K562 (cell line): Measurements from ENCODE around the gene DPM1. TPM values are rescaled to one million over a fixed set of nuclear protein-coding genes. Genes with fewer than 3 reads are reported as not detected.

ENCODE experiments used
- ARID3A ChIP-seq: IDR thresholded peaks from 2 replicates; pipeline ENCODE4 v1.6.1; 2012; ENCODE audit warnings: low read depth, low read length, improper control_type of control experiment, borderline replicate concordance
- ASH1L ChIP-seq: fragments of 450-650 bp; IDR thresholded peaks from 2 replicates; pipeline ENCODE4 v1.6.1; 2018; ENCODE audit warnings: borderline replicate concordance, mild to moderate bottlenecking, low read depth; ENCODE audit not compliant: partially characterized antibody
- BRD9 ChIP-seq: fragments of 450-650 bp; IDR thresholded peaks from 2 replicates; pipeline ENCODE4 v1.6.1; 2018; ENCODE audit warnings: low read depth; ENCODE audit not compliant: partially characterized antibody
- GABPB2 ChIP-seq: fragments of 250-450 bp; sonication (Bioruptor Pico); conservative IDR thresholded peaks from 2 replicates; pipeline ENCODE4 v1.5.1; 2021; ENCODE audit warnings: mild to moderate bottlenecking
- GTF2F1 ChIP-seq: IDR thresholded peaks from 2 replicates; pipeline ENCODE4 v1.6.1; 2011; ENCODE audit warnings: low read depth, low read length, improper control_type of control experiment
- HLTF ChIP-seq: fragments of 450-650 bp; IDR thresholded peaks from 2 replicates; pipeline ENCODE4 v1.6.1; 2016
- KDM4B ChIP-seq, 2 experiments: fragments of 450-650 bp in 1 of 2; sonication (generic) in 1 of 2; IDR thresholded peaks; 2 replicates each; pipeline ENCODE4 v1.6.1; 2016 to 2017; ENCODE audit warnings: borderline replicate concordance in 2 of 2, antibody characterized with exemption in 1 of 2, low read depth in 1 of 2, mild to moderate bottlenecking in 1 of 2
- MAZ ChIP-seq, 2 experiments: fragments of 450-650 bp in 1 of 2; sonication (generic) in 1 of 2; formaldehyde crosslinking; IDR thresholded peaks in 1 of 2; conservative IDR thresholded peaks in 1 of 2; 2 replicates each; pipeline versions ENCODE4 v1.4.0 to v1.5.0; 2020; ENCODE audit warnings: mild to moderate bottlenecking in 1 of 2, missing genetic modification reagents in 1 of 2
- MLLT1 ChIP-seq, 2 experiments: fragments of 450-650 bp; IDR thresholded peaks; 2 replicates each; pipeline ENCODE4 v1.6.1; 2016
- NBN ChIP-seq: fragments of 450-650 bp; IDR thresholded peaks from 2 replicates; pipeline ENCODE4 v1.6.1; 2016; ENCODE audit warnings: low read depth, mild to moderate bottlenecking
- NCOA6 ChIP-seq: fragments of 450-650 bp; IDR thresholded peaks from 2 replicates; pipeline ENCODE4 v1.6.1; 2017; ENCODE audit warnings: mild to moderate bottlenecking
- PHF21A ChIP-seq: fragments of 450-650 bp; IDR thresholded peaks from 2 replicates; pipeline ENCODE4 v1.6.1; 2017; ENCODE audit warnings: low read depth, borderline replicate concordance
- RBM14 ChIP-seq: fragments of 200-400 bp; formaldehyde crosslinking; IDR thresholded peaks from 2 replicates; pipeline ENCODE4 v1.6.1; 2018; ENCODE audit warnings: low read depth, mild to moderate bottlenecking, low read length, moderate library complexity, borderline replicate concordance; ENCODE audit not compliant: insufficient read depth
- RBM34 ChIP-seq: fragments of 200-400 bp; formaldehyde crosslinking; IDR thresholded peaks from 2 replicates; pipeline ENCODE4 v1.6.1; 2018; ENCODE audit warnings: low read length, borderline replicate concordance; ENCODE audit not compliant: insufficient read depth
- SP1 ChIP-seq: sonication (generic); formaldehyde crosslinking; IDR thresholded peaks from 2 replicates; pipeline ENCODE4 v1.8.1; 2022; ENCODE audit warnings: mild to moderate bottlenecking, missing genetic modification reagents
- TCF3 ChIP-seq: sonication (generic); formaldehyde crosslinking; IDR thresholded peaks from 2 replicates; pipeline ENCODE4 v1.4.0; 2020; ENCODE audit warnings: mild to moderate bottlenecking, missing genetic modification reagents
- TEAD2 ChIP-seq: fragments of 450-650 bp; IDR thresholded peaks from 2 replicates; pipeline ENCODE4 v1.6.1; 2016; ENCODE audit warnings: missing genetic modification characterization, control low read depth, missing compliant biosample characterization
- ZBTB2 ChIP-seq: fragments of 450-650 bp; IDR thresholded peaks from 2 replicates; pipeline ENCODE4 v1.6.1; 2016; ENCODE audit warnings: antibody characterized with exemption
- ZBTB33 ChIP-seq: sonication (generic); formaldehyde crosslinking; IDR thresholded peaks from 2 replicates; pipeline ENCODE4 v1.8.1; 2023; ENCODE audit warnings: mild to moderate bottlenecking, missing genetic modification reagents
- ZNF444 ChIP-seq: fragments of 250-450 bp; sonication (Bioruptor Pico); IDR thresholded peaks from 2 replicates; pipeline ENCODE4 v1.4.0; 2020; ENCODE audit warnings: mild to moderate bottlenecking, moderate library complexity
- ZNF583 ChIP-seq: fragments of 250-450 bp; sonication (Bioruptor Pico); IDR thresholded peaks from 2 replicates; pipeline ENCODE4 v1.4.0; 2020
- ZNF696 ChIP-seq: fragments of 250-450 bp; sonication (Bioruptor Pico); conservative IDR thresholded peaks from 2 replicates; pipeline ENCODE4 v1.4.0; 2020; ENCODE audit warnings: mild to moderate bottlenecking, moderate library complexity
- polyA plus RNA-seq, 8 experiments: library from polyadenylated mRNA; depleted of rRNA in 4 of 8; stranded (reverse) in 5 of 8; unstranded in 3 of 8; fragments of >200 nt; fragmentation: Nextera tagmentation in 2 of 8; fragmentation: Illumina TruSeq in 1 of 8; extraction: Ambion mirVana in 2 of 8; extraction: Trizol in 1 of 8; gene quantifications; 2 replicates each; pipeline versions ENCODE4 v1.2.1 to v1.2.3, GENCODE V29; 2011 to 2014; ENCODE audit warnings: inconsistent platforms in 1 of 8, missing spikeins in 1 of 8
- total RNA-seq, 7 experiments: library from RNA; depleted of rRNA in 6 of 7; stranded (reverse); fragments of >200 nt in 6 of 7; fragmentation: Illumina TruSeq in 2 of 7; extraction: Trizol in 2 of 7; gene quantifications; 2 replicates each; pipeline versions ENCODE4 v1.2.1 to v1.2.3, GENCODE V29; 2011 to 2021; ENCODE audit warnings: low replicate concordance in 1 of 7

DPM1 gene
- total and polyA plus RNA-seq, 9 of the 15 experiments (the other 6 are each of a cell fraction or from before 2014, with no cell fraction given) = 75.2 to 190 (median 153) TPM

- TF ChIP-seq ARID3A (no peak), ZBTB2 (no peak), HLTF (no peak), TCF3 (CRISPR knock-in tag) (no peak), NCOA6 (no peak), ZNF444 (no peak), RBM14 (no peak), MLLT1 (IDR thresholded peaks at IDR 0.05) (peak in 1 of 2 experiments; percentile 60; a peak in 1 of 4 replicates), ZNF583 (CRISPR knock-in tag) (no peak), KDM4B (IDR thresholded peaks at IDR 0.05; ENCODE audit: borderline replicate concordance in 2 of 2, low read depth in 1 of 2) (peak in 1 of 2 experiments; percentile 88; a peak in 1 of 4 replicates), ASH1L (no peak), ZBTB33 (CRISPR knock-in tag) (peak; percentile 14; the same call in 1 of the 2 replicates), BRD9 (no peak), RBM34 (no peak), NBN (no peak), TEAD2 (no peak), ZNF696 (CRISPR knock-in tag) (no peak), GTF2F1 (no peak), GABPB2 (no peak), SP1 (peak; percentile 67; the same call in 1 of the 2 replicates), MAZ (CRISPR knock-in tag; conservative IDR thresholded peaks at IDR 0.05 in 1 of 2, IDR thresholded peaks at IDR 0.05 in 1 of 2) (no peak; a peak in 1 of 4 replicates), PHF21A (no peak)
Measured at GRCh38 chr20:50957798-50958614, at the start of gene DPM1 (continued).
